OCI-LY1 (cell line): ENCODE measurements around the gene PSMG1.
"Not testable (repeated sequence)": the region's sequence is repeated elsewhere in the genome, so short reads cannot be mapped to it uniquely, and the experiment has no call there.

Source experiments
- CTCF ChIP-seq: fragments of 200-600 bp; sonication (generic), shearing (Covaris generic); IDR thresholded peaks from 2 replicates; pipeline ENCODE4 v1.5.1; 2017; ENCODE audit warnings: mild to moderate bottlenecking, antibody characterized with exemption, low read length, moderate library complexity, mixed read lengths
- EZH2 ChIP-seq: fragments of 200-600 bp; sonication (generic), shearing (Covaris generic); IDR thresholded peaks from 2 replicates; pipeline ENCODE4 v1.8.0; 2017; ENCODE audit warnings: borderline replicate concordance, mixed run types, mild to moderate bottlenecking, antibody characterized with exemption, low read length, moderate library complexity, mixed read lengths

- not testable (repeated sequence) for TF ChIP-seq CTCF, EZH2
Observed at GRCh38 chr21:39220875-39221274, 37.6 kb upstream of the PSMG1 start.
